K562 (cell line): ENCODE data around the gene C1D. TPM values are rescaled to one million over a fixed set of nuclear protein-coding genes. Genes with fewer than 3 reads are reported as not detected.

Experiments used
- ATAC-seq: fragments of 200-7000 bp; cut with Tn5 transposase; 3 replicates; pipeline ENCODE4 v1.9.1; 2020; ENCODE audit warnings: moderate library complexity
- BruUV-seq: library from RNA; stranded (reverse); fragments of 400-500 nt; replicated peaks from 2 replicates; lab custom pipeline; 2021; lab: Mats Ljungman, UMichigan
- CTCF ChIA-PET: fragments of 300-600 bp; formaldehyde crosslinking; extraction: SDS; loops from one replicate; lab custom pipeline; 2021; ENCODE audit warnings: low intra/inter-chr PET ratio; lab: Yijun Ruan, JAX
- POLR2A ChIA-PET: fragments of 300-600, 350-650 bp; sonication (Branson Sonifier 250); formaldehyde crosslinking; extraction: SDS; loops from one replicate; lab custom pipeline; 2021; ENCODE audit warnings: antibody characterized with exemption, inconsistent platforms; lab: Yijun Ruan, JAX
- DNase-seq, 4 experiments: peaks; one replicate each; pipeline versions ENCODE4 v3.0.0 to v3.0.0-alpha.2; 2011 to 2018; ENCODE audit warnings: low spot score in 3 of 4, mixed read lengths in 3 of 4; ENCODE audit errors: extremely low read depth in 1 of 4
- FAIRE-seq: peaks from 2 replicates; lab custom pipeline; 2011; peaks lifted over from hg19 to GRCh38; lab: Jason Lieb, UNC
- H2AFZ ChIP-seq: 2 replicates; pipeline ENCODE4 v1.6.0; 2011; ENCODE audit warnings: low read depth, low read length, control low read depth, inconsistent platforms
- H3K27ac ChIP-seq: fragments of 200-600 bp; 3 replicates; pipeline ENCODE4 v1.8.0; 2011; ENCODE audit warnings: low read depth, mild to moderate bottlenecking, control low read depth, inconsistent platforms, low read length, moderate library complexity, mixed read lengths; ENCODE audit errors: extremely low read depth
- H3K27me3 ChIP-seq, 2 experiments: fragments of 300-600 bp in 1 of 2; 2 replicates in 1 of 2; 3 replicates in 1 of 2; pipeline versions ENCODE4 v1.6.0 to v1.8.0; 2011; ENCODE audit warnings: inconsistent platforms in 2 of 2, low read length in 2 of 2, mild to moderate bottlenecking in 1 of 2, mixed read lengths in 1 of 2, moderate library complexity in 1 of 2; ENCODE audit not compliant: control insufficient read depth in 2 of 2, insufficient read depth in 2 of 2
- H3K36me3 ChIP-seq: fragments of 300-600 bp; 3 replicates; pipeline ENCODE4 v1.8.0; 2011; ENCODE audit warnings: mild to moderate bottlenecking, low read length, inconsistent platforms; ENCODE audit not compliant: control insufficient read depth, insufficient read depth
- H3K4me1 ChIP-seq, 2 experiments: fragments of 200-600 bp in 1 of 2; replicated peaks in 1 of 2; 2 replicates in 1 of 2; 3 replicates in 1 of 2; pipeline versions ENCODE4 v1.5.1 to v1.8.0; 2011; ENCODE audit warnings: inconsistent platforms in 2 of 2, low read length in 2 of 2, mild to moderate bottlenecking in 1 of 2, mixed read lengths in 1 of 2, moderate library complexity in 1 of 2; ENCODE audit not compliant: control insufficient read depth in 2 of 2, insufficient read depth in 2 of 2
- H3K4me2 ChIP-seq: 2 replicates; pipeline ENCODE4 v1.6.1; 2011; ENCODE audit warnings: low read length, control low read depth, inconsistent platforms, mixed read lengths; ENCODE audit not compliant: insufficient read depth
- H3K4me3 ChIP-seq: fragments of 200-600 bp; sonication (generic), shearing (Covaris generic); 2 replicates; pipeline ENCODE4 v1.5.1; 2016; ENCODE audit warnings: control low read depth, inconsistent platforms
- H3K79me2 ChIP-seq: fragments of 200-600 bp; 3 replicates; pipeline ENCODE4 v1.8.0; 2011; ENCODE audit warnings: low read length, inconsistent platforms; ENCODE audit not compliant: control insufficient read depth, insufficient read depth
- H3K9ac ChIP-seq, 2 experiments: 2 replicates each; pipeline versions ENCODE4 v1.6.0 to v1.6.1; 2011; ENCODE audit warnings: low read depth in 2 of 2, low read length in 2 of 2, control low read depth in 1 of 2, inconsistent platforms in 1 of 2, mild to moderate bottlenecking in 1 of 2, mixed read lengths in 1 of 2; ENCODE audit not compliant: insufficient read depth in 1 of 2
- H3K9me1 ChIP-seq: one replicate; pipeline ENCODE4 v1.6.0; 2011; ENCODE audit warnings: inconsistent platforms, mild to moderate bottlenecking, low read length, moderate library complexity; ENCODE audit not compliant: control insufficient read depth, insufficient read depth
- H3K9me3 ChIP-seq: replicated peaks from 2 replicates; pipeline ENCODE4 v1.5.1; 2011; ENCODE audit warnings: low read depth, low read length, inconsistent platforms; ENCODE audit not compliant: control insufficient read depth, insufficient read depth
- H4K20me1 ChIP-seq: replicated peaks from 2 replicates; pipeline ENCODE4 v1.6.1; 2011; ENCODE audit warnings: low read length, inconsistent platforms, mixed read lengths; ENCODE audit not compliant: control insufficient read depth, insufficient read depth
- CHD4 ChIP-seq: fragments of 200-600 bp; sonication (generic); IDR thresholded peaks from 3 replicates; pipeline ENCODE4 v1.6.1; 2012; ENCODE audit warnings: low read depth, mild to moderate bottlenecking, mixed read lengths, low read length, inconsistent platforms; ENCODE audit not compliant: insufficient read depth, insufficient replicate concordance, poor library complexity, severe bottlenecking
- FOXA3 ChIP-seq, 2 experiments: fragments of 450-650 bp in 1 of 2; sonication (generic) in 1 of 2; formaldehyde crosslinking; IDR thresholded peaks in 1 of 2; conservative IDR thresholded peaks in 1 of 2; 2 replicates each; pipeline versions ENCODE4 v1.4.0 to v1.8.0; 2020 to 2022; ENCODE audit warnings: mild to moderate bottlenecking in 2 of 2, missing genetic modification reagents in 1 of 2
- KLF6 ChIP-seq: fragments of 250-450 bp; sonication (Bioruptor Pico); IDR thresholded peaks from 2 replicates; pipeline ENCODE4 v1.4.0; 2020; ENCODE audit warnings: mild to moderate bottlenecking, moderate library complexity, borderline replicate concordance
- MCM2 ChIP-seq: fragments of 450-650 bp; IDR thresholded peaks from 2 replicates; pipeline ENCODE4 v1.6.1; 2017; ENCODE audit warnings: low read depth, mild to moderate bottlenecking
- PCBP2 ChIP-seq: fragments of 200-400 bp; formaldehyde crosslinking; IDR thresholded peaks from 2 replicates; pipeline ENCODE4 v1.6.1; 2018; ENCODE audit warnings: low read length, low read depth, mild to moderate bottlenecking, moderate library complexity; ENCODE audit not compliant: poor library complexity, severe bottlenecking
- RCOR1 ChIP-seq, 2 experiments: IDR thresholded peaks; 2 replicates each; pipeline ENCODE4 v1.6.1; 2012; ENCODE audit warnings: low read depth in 2 of 2, low read length in 2 of 2, borderline replicate concordance in 1 of 2, improper control_type of control experiment in 1 of 2
- ZFP1 ChIP-seq: fragments of 450-650 bp; formaldehyde crosslinking; IDR thresholded peaks from 2 replicates; pipeline ENCODE4 v1.4.0; 2020; ENCODE audit warnings: mild to moderate bottlenecking, mixed read lengths
- WGBS: fragments of 100-300 bp; shearing (Covaris generic); methylation state at CpG from one replicate; pipeline ENCODE4 v1.1.6; 2016; ENCODE audit warnings: low coverage, mixed read lengths; ENCODE audit not compliant: insufficient coverage; ENCODE audit errors: missing lambda C conversion rate; 5-methylcytosine and 5-hydroxymethylcytosine counted together
- in situ Hi-C: fragments of 300-500 bp; cut with MboI; formaldehyde crosslinking; loops from 4 replicates; pipeline ENCODE4 v1.15.0; 2018; ENCODE audit warnings: inconsistent platforms, mixed read lengths
- intact Hi-C: fragments of 100-400 bp; cut with micrococcal nuclease; formaldehyde crosslinking; loops from 2 replicates; pipeline ENCODE4 v1.14.2; 2022
- polyA plus RNA-seq, 8 experiments: library from polyadenylated mRNA; depleted of rRNA in 4 of 8; stranded (reverse) in 5 of 8; unstranded in 3 of 8; fragments of >200 nt; fragmentation: Nextera tagmentation in 2 of 8; fragmentation: Illumina TruSeq in 1 of 8; extraction: Ambion mirVana in 2 of 8; extraction: Trizol in 1 of 8; gene quantifications; 2 replicates each; pipeline versions ENCODE4 v1.2.1 to v1.2.3, GENCODE V29; 2011 to 2014; ENCODE audit warnings: inconsistent platforms in 1 of 8, missing spikeins in 1 of 8
- total RNA-seq, 7 experiments: library from RNA; depleted of rRNA in 6 of 7; stranded (reverse); fragments of >200 nt in 6 of 7; fragmentation: Illumina TruSeq in 2 of 7; extraction: Trizol in 2 of 7; gene quantifications; 2 replicates each; pipeline versions ENCODE4 v1.2.1 to v1.2.3, GENCODE V29; 2011 to 2021; ENCODE audit warnings: low replicate concordance in 1 of 7
- TF ChIP-seq, protein P1 (sequence below): sonication (generic); formaldehyde crosslinking; IDR thresholded peaks from 2 replicates; pipeline ENCODE4 v1.8.0; 2022; ENCODE audit warnings: missing genetic modification reagents, mild to moderate bottlenecking, borderline replicate concordance

The C1D gene
- total and polyA plus RNA-seq, 9 of the 15 experiments (the other 6 are each of a cell fraction or from before 2014, with no cell fraction given): 33.2 to 123 (median 56.5) TPM

GRCh38 chr2:68094111-68094510 is 31.3 kb upstream of the C1D start (continued):
- TF ChIP-seq RCOR1 (IDR thresholded peaks at IDR 0.05; ENCODE audit: borderline replicate concordance in 1 of 2, low read depth in 2 of 2, low read length in 2 of 2): peak in 1 of 2 experiments; percentile 44; a peak in 1 of 4 replicates
- no peak for TF ChIP-seq KLF6
- no peak for TF ChIP-seq ZFP1
- TF ChIP-seq, protein P1, sequence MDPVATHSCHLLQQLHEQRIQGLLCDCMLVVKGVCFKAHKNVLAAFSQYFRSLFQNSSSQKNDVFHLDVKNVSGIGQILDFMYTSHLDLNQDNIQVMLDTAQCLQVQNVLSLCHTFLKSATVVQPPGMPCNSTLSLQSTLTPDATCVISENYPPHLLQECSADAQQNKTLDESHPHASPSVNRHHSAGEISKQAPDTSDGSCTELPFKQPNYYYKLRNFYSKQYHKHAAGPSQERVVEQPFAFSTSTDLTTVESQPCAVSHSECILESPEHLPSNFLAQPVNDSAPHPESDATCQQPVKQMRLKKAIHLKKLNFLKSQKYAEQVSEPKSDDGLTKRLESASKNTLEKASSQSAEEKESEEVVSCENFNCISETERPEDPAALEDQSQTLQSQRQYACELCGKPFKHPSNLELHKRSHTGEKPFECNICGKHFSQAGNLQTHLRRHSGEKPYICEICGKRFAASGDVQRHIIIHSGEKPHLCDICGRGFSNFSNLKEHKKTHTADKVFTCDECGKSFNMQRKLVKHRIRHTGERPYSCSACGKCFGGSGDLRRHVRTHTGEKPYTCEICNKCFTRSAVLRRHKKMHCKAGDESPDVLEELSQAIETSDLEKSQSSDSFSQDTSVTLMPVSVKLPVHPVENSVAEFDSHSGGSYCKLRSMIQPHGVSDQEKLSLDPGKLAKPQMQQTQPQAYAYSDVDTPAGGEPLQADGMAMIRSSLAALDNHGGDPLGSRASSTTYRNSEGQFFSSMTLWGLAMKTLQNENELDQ (CRISPR knock-in tag): no peak

- ChIA-PET CTCF (no interaction called here), POLR2A (no interaction called here)
- Histone ChIP-seq H3K4me3 (no peak overlapping the region), H3K4me2 (no peak overlapping the region), H3K9me1 (no peaks in the 10 kb centered on the region), H3K9me3 (no peaks in the 10 kb centered on the region), H3K27me3 (no peaks in the 10 kb centered on the region), H3K27ac (no peak overlapping the region), H3K4me1 (peaks cover 4 to 5% of the 10 kb centered on the region in 2 experiments; a peak in 3 of 5 replicates), H3K9ac (no peak overlapping the region), H3K36me3 (no peaks in the 10 kb centered on the region), H4K20me1 (no peaks in the 10 kb centered on the region), H2AFZ (no peak overlapping the region), H3K79me2 (no peaks in the 10 kb centered on the region)
- no peak for FAIRE-seq
- no TSS peak for BruUV-seq
- 21% methylated on average over 2 of the region's 2 CpGs for WGBS
- intact Hi-C loops (no loop called here), in situ Hi-C loops (no loop called here)
- 0 out of 4 replicates have a peak, but pooled peaks of 1 of the 2 experiments have one; percentile 36 for TF ChIP-seq FOXA3 (CRISPR knock-in tag; conservative IDR thresholded peaks at IDR 0.05 in 1 of 2, IDR thresholded peaks at IDR 0.05 in 1 of 2)
- TF ChIP-seq PCBP2: no peak
- no peak for TF ChIP-seq CHD4
- TF ChIP-seq MCM2: no peak
- DNase-seq: no peak
- ATAC-seq: no peak
These were observed 30.8 kb upstream of the C1D start for GRCh38 chr2:68093634-68094033.
